ENCODE measurements around the gene TOB1.

TOB1 gene

GRCh38 chr17:50905460-50905803 is 39.3 kb upstream of the TOB1 start:
- Histone ChIP-seq H3K4me1 (ENCODE audit: control insufficient read depth, insufficient read depth, low read length) (peaks cover 27% of the 10 kb centered on the region), H3K36me3 (ENCODE audit: control insufficient read depth, insufficient read depth, low read length) (no peaks in the 10 kb centered on the region), H3K4me3 (ENCODE audit: insufficient read depth, low read depth, low read length) (no peak overlapping the region), H3K27me3 (ENCODE audit: control insufficient read depth, insufficient read depth, low read length, poor library complexity, severe bottlenecking) (no peaks in the 10 kb centered on the region), H3K27ac (ENCODE audit: insufficient read depth, low read depth, low read length, poor library complexity, severe bottlenecking) (no peak overlapping the region), H3K9me3 (ENCODE audit: control insufficient read depth, low read length) (no peaks in the 10 kb centered on the region)
- WGBS, 2 experiments, result 61 to 83% methylated on average over 1 of the region's 1 CpG

GRCh38 chr17:50904518-50905459 is 38.6 kb upstream of the TOB1 start:
- H3K4me3 ChIP-seq (ENCODE audit: insufficient read depth, low read depth, low read length), result no peak overlapping the region
- H3K36me3 ChIP-seq (ENCODE audit: control insufficient read depth, insufficient read depth, low read length), result no peaks in the 10 kb centered on the region
- no peaks in the 10 kb centered on the region for H3K27me3 ChIP-seq (ENCODE audit: control insufficient read depth, insufficient read depth, low read length, poor library complexity, severe bottlenecking)
- WGBS, 2 experiments, result 54 to 59% methylated on average over 16 of the region's 16 CpGs
- peaks cover 31% of the 10 kb centered on the region for H3K4me1 ChIP-seq (ENCODE audit: control insufficient read depth, insufficient read depth, low read length)
- H3K27ac ChIP-seq (ENCODE audit: insufficient read depth, low read depth, low read length, poor library complexity, severe bottlenecking), result peak overlapping the region; percentile 53
- H3K9me3 ChIP-seq (ENCODE audit: control insufficient read depth, low read length), result no peaks in the 10 kb centered on the region

DNA sequence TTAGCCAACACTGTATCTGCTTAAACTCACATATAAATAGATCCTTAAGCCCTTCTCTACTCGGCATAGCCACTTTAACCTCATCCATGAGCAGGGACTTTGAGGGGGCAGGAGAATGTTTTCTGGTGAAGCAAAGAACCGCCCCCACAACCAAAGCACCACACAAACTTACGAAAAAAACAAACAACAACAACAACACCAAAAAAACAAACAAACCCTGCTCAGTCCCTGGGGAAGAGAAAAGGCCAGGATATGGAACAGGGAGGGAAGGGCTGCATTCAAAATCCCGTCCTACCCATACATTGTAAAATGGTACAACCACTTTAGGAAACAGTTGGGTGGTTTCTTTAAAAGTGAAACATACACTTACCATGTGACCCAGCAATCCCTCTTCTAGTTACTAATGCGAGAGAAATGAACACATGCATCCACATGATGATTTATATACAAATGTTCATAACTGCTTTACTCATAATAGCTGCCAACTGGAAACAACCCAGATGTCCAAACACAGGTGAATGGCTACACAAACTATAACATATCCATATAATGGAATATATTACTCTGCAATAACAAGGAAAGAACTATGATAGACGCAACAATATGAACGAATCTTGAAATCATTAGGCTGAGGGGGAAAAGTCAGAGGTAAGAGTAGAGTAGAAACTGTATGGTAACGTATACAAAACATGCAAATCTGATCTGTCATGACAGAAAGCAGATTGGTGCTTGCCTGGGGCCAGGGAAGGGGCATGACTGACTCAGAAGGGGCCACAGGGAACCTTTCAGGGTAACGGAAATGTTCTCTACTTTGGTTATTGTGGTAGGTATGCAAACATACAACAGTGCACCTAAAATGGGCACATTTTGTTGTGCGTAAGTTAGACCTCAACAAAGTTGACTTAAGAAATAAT is 37.7 kb upstream of the TOB1 start:
- whole genome bisulfite sequencing, 2 experiments, result 87 to 88% methylated on average over 9 to 10 of the region's 10 CpGs
- H3K27me3 ChIP-seq (ENCODE audit: control insufficient read depth, insufficient read depth, low read length, poor library complexity, severe bottlenecking), result no peaks in the 10 kb centered on the region
- peaks cover 33% of the 10 kb centered on the region for H3K4me1 ChIP-seq (ENCODE audit: control insufficient read depth, insufficient read depth, low read length)
- H3K9me3 ChIP-seq (ENCODE audit: control insufficient read depth, low read length), result no peaks in the 10 kb centered on the region
- H3K4me3 ChIP-seq (ENCODE audit: insufficient read depth, low read depth, low read length), result no peak overlapping the region
- H3K36me3 ChIP-seq (ENCODE audit: control insufficient read depth, insufficient read depth, low read length), result no peaks in the 10 kb centered on the region
- no peak overlapping the region for H3K27ac ChIP-seq (ENCODE audit: insufficient read depth, low read depth, low read length, poor library complexity, severe bottlenecking)

DNA sequence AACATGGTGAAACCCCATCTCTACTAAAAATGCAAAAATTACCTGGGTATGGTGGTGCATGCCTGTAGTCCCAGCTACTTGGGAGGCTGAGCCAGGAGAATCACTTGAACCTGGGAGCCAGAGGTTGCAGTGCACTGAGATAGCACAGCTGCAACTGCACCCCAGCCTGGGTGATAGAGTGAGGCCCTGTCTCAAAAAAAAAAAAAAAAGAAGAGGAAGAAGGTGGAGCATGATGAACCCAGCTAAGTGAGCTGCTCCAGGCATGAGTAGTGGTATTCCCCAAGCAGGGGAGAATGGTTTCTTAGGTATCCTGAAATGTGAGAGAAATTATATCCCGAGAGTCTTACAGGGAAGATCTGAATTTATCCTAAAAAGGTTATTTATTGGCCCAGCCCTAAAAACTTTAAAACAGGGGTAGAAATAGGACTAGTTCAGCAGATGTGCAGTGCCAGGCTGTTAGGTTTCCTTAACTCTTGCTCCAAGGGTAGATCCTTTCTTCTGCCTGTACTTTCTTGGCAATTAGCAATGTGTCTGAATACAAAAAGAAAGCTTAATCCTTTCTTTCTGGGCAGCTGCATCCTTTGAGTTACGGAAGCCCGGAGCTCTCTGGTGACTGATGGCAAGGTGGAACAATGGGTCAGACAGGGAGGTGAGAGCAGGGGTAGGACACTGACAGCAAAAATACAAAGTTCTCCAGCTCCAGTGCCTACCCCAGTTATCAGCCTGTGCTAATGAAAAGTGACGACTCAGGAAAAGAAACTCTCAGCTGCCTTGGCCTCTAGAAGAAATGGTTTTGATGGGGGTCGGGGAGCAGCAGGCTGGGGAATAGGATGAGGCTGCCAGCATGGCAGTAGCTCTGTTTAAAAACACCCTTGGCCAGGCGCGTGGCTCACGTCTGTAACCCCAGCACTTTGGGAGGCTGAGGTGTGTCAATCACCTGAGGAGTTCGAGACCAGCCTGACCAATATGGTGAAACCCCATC is 36.5 kb upstream of the TOB1 start:
- WGBS, 2 experiments, result 53% methylated on average over 9 of the region's 9 CpGs
- H3K4me1 ChIP-seq (ENCODE audit: control insufficient read depth, insufficient read depth, low read length), result peaks cover 33% of the 10 kb centered on the region
- no peaks in the 10 kb centered on the region for H3K9me3 ChIP-seq (ENCODE audit: control insufficient read depth, low read length)
- no peak overlapping the region for H3K4me3 ChIP-seq (ENCODE audit: insufficient read depth, low read depth, low read length)
- H3K27ac ChIP-seq (ENCODE audit: insufficient read depth, low read depth, low read length, poor library complexity, severe bottlenecking), result peak overlapping the region; percentile 18
- no peaks in the 10 kb centered on the region for H3K36me3 ChIP-seq (ENCODE audit: control insufficient read depth, insufficient read depth, low read length)
- no peaks in the 10 kb centered on the region for H3K27me3 ChIP-seq (ENCODE audit: control insufficient read depth, insufficient read depth, low read length, poor library complexity, severe bottlenecking)

- Histone ChIP-seq H3K4me1 (ENCODE audit: control insufficient read depth, insufficient read depth, low read length) (peaks cover 33% of the 10 kb centered on the region), H3K27me3 (ENCODE audit: control insufficient read depth, insufficient read depth, low read length, poor library complexity, severe bottlenecking) (no peaks in the 10 kb centered on the region), H3K4me3 (ENCODE audit: insufficient read depth, low read depth, low read length) (no peak overlapping the region), H3K27ac (ENCODE audit: insufficient read depth, low read depth, low read length, poor library complexity, severe bottlenecking) (no peak overlapping the region), H3K36me3 (ENCODE audit: control insufficient read depth, insufficient read depth, low read length) (no peaks in the 10 kb centered on the region), H3K9me3 (ENCODE audit: control insufficient read depth, low read length) (no peaks in the 10 kb centered on the region)
- 91 to 93% methylated on average over 7 of the region's 7 CpGs for WGBS, 2 experiments
These were observed 34.3 kb upstream of the TOB1 start for GRCh38 chr17:50900383-50900892.

DNA sequence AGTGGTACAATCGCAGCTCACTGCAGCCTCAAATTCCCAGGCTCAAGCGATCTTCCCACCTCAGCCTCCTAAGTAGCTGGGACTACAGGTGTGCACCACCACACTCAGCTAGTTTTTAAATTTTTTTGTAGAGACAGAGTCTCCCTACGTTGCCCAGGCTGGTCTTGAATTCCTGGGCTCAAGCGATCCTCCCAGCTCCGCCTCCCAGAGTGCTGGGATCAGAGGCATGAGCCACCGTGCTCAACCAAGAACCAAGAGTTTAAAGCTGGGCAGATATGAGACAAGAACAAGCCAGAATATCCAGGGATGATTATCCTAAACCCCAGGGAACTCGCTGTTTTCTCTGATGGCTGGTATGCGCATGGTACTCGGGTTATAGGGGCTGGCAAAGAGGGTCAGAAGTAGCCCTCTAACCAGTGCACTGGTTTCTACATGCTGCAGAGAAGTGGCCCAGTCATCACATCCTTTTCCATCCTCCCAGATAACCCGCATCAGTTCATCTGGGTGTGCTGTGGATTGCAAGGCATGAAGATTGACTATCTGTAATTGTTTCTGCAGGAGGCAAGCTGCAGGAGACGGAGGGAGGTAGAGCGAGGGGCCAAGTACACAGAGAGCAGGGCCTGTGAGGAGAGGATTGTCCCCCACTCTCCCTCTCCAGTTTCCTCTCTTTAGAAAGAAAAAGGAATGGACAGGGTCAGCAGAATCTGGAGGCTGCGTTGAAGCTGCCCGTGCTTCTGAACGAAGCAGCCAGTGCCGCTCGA is 33.6 kb upstream of the TOB1 start:
- no peak overlapping the region for H3K27ac ChIP-seq (ENCODE audit: insufficient read depth, low read depth, low read length, poor library complexity, severe bottlenecking)
- 83 to 85% methylated on average over 16 to 17 of the region's 17 CpGs for whole genome bisulfite sequencing, 2 experiments

DNA sequence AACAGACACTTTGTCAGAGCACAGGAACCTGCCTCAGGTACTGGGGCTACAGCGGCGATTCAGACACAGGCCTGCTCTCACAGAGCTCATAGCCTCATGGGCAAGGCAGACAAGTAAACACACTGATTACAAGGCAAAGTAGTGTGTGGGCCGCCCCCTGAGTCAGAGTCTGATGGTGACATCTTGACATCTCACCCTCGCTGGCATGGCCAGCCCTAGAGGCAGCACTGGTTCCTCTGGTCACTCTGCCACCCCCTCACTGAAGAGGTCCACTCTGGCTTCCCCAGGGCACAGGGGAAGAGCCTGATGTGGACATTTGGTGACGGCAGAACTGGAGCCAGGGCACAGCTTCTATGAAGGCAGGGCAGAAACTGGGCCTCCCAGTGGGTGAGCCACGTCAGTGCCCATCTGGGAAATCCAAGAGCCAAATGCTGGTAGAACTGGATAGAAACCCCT is 32.9 kb upstream of the TOB1 start:
- WGBS, 2 experiments, result 93 to 95% methylated on average over 6 of the region's 6 CpGs

More for the DNA sequence above, 33.6 kb upstream of the TOB1 start:
- Histone ChIP-seq H3K4me3 (ENCODE audit: insufficient read depth, low read depth, low read length) (no peak overlapping the region), H3K27me3 (ENCODE audit: control insufficient read depth, insufficient read depth, low read length, poor library complexity, severe bottlenecking) (no peaks in the 10 kb centered on the region), H3K4me1 (ENCODE audit: control insufficient read depth, insufficient read depth, low read length) (peaks cover 26% of the 10 kb centered on the region), H3K36me3 (ENCODE audit: control insufficient read depth, insufficient read depth, low read length) (no peaks in the 10 kb centered on the region), H3K9me3 (ENCODE audit: control insufficient read depth, low read length) (no peaks in the 10 kb centered on the region)

DNA sequence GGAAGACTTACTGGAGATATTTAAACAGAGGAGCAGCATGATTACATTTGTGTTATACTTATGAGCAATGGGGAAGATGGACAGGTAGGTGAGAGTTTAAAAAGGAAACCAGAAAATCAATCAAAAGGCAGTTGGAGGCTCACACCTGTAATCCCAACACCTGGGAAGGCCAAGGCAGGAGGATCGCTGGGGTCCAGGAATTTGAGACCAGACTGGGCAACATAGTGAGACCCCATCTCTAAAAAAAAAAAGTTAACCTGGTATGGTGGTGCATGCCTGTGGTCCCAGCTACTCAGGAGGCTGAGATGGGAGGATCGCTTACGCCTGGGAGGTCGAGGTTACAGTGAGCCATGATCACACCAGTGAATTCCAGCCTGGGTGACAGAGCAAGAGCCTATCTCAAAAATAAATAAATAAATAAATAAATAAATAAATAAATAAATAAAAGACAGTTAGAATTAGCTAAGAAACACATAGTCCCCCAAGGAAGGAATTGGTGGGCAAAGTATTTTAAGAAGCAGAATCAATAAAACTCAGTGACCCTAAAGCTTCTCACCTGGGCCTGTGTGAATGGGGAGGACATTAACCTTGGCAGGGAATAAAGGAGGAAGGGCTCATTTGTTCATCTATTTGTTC is 32.3 kb upstream of the TOB1 start:
- no peaks in the 10 kb centered on the region for H3K9me3 ChIP-seq (ENCODE audit: control insufficient read depth, low read length)
- H3K4me1 ChIP-seq (ENCODE audit: control insufficient read depth, insufficient read depth, low read length), result peaks cover 14% of the 10 kb centered on the region
- H3K36me3 ChIP-seq (ENCODE audit: control insufficient read depth, insufficient read depth, low read length), result no peaks in the 10 kb centered on the region
- WGBS, 2 experiments, result 98 to 99% methylated on average over 4 of the region's 4 CpGs
- no peak overlapping the region for H3K27ac ChIP-seq (ENCODE audit: insufficient read depth, low read depth, low read length, poor library complexity, severe bottlenecking)
- no peak overlapping the region for H3K4me3 ChIP-seq (ENCODE audit: insufficient read depth, low read depth, low read length)
- H3K27me3 ChIP-seq (ENCODE audit: control insufficient read depth, insufficient read depth, low read length, poor library complexity, severe bottlenecking), result no peaks in the 10 kb centered on the region

More for the DNA sequence above, 32.9 kb upstream of the TOB1 start:
- no peaks in the 10 kb centered on the region for H3K36me3 ChIP-seq (ENCODE audit: control insufficient read depth, insufficient read depth, low read length)
- H3K9me3 ChIP-seq (ENCODE audit: control insufficient read depth, low read length), result no peaks in the 10 kb centered on the region
- no peak overlapping the region for H3K27ac ChIP-seq (ENCODE audit: insufficient read depth, low read depth, low read length, poor library complexity, severe bottlenecking)
- H3K27me3 ChIP-seq (ENCODE audit: control insufficient read depth, insufficient read depth, low read length, poor library complexity, severe bottlenecking), result no peaks in the 10 kb centered on the region
- no peak overlapping the region for H3K4me3 ChIP-seq (ENCODE audit: insufficient read depth, low read depth, low read length)
- H3K4me1 ChIP-seq (ENCODE audit: control insufficient read depth, insufficient read depth, low read length), result peaks cover 18% of the 10 kb centered on the region

All from ectodermal cell (in vitro differentiated cells).